GM18520 (cell line): ENCODE measurements around the gene RTP1.
"Not testable (repeated sequence)": the region's sequence is repeated elsewhere in the genome, so short reads cannot be mapped to it uniquely, and the experiment has no call there.

Experiments
- ATAC-seq: cut with Tn5 transposase; IDR thresholded peaks from one replicate; pipeline ENCODE4 v1.9.1; 2021; ENCODE audit not compliant: unreplicated experiment

The RTP1 gene

GRCh38 chr3:187197335-187197649 is at the start of gene RTP1:
Gene RTP1 (plus strand): TSS chr3:187197486. CDS start chr3:187197516, 30 bp downstream.
- no peak for ATAC-seq

- ATAC-seq: no peak
These were observed 47.1 kb upstream of the RTP1 start for GRCh38 chr3:187150186-187150585.

GRCh38 chr3:187150599-187150998 is 46.7 kb upstream of the RTP1 start:
- ATAC-seq: no peak

- no peak for ATAC-seq
These were observed 35.7 kb upstream of the RTP1 start for GRCh38 chr3:187161556-187161955.

GRCh38 chr3:187162265-187162953 is 34.9 kb upstream of the RTP1 start:
- ATAC-seq: no peak

GRCh38 chr3:187165144-187165543 is 32.1 kb upstream of the RTP1 start:
- no peak for ATAC-seq

- no peak for ATAC-seq
These were observed 30.5 kb upstream of the RTP1 start for GRCh38 chr3:187166750-187167149.

GRCh38 chr3:187167777-187168176 is 29.5 kb upstream of the RTP1 start:
- ATAC-seq: no peak

- ATAC-seq: no peak
These were observed 27.9 kb upstream of the RTP1 start for GRCh38 chr3:187169231-187169960.

- ATAC-seq: not testable (repeated sequence)
These were observed 26.4 kb upstream of the RTP1 start for GRCh38 chr3:187170911-187171310.

GRCh38 chr3:187172929-187173328 is 24.4 kb upstream of the RTP1 start:
- no peak for ATAC-seq

- ATAC-seq: no peak
These were observed 15.7 kb upstream of the RTP1 start for GRCh38 chr3:187181454-187182170.

- no peak for ATAC-seq
These were observed 13.9 kb upstream of the RTP1 start for GRCh38 chr3:187183210-187183862.

GRCh38 chr3:187183903-187184302 is 13.4 kb upstream of the RTP1 start:
- ATAC-seq: no peak

GRCh38 chr3:187185759-187186158 is 11.5 kb upstream of the RTP1 start:
- ATAC-seq: no peak

- no peak for ATAC-seq
These were observed 10.9 kb upstream of the RTP1 start for GRCh38 chr3:187186375-187186774.

- no peak for ATAC-seq
These were observed 10.4 kb upstream of the RTP1 start for GRCh38 chr3:187186801-187187421.

- no peak for ATAC-seq
These were observed 8.4 kb upstream of the RTP1 start for GRCh38 chr3:187188931-187189330.

- no peak for ATAC-seq
These were observed 6.0 kb upstream of the RTP1 start for GRCh38 chr3:187191271-187191670.

- ATAC-seq: no peak
These were observed 4.1 kb upstream of the RTP1 start for GRCh38 chr3:187193181-187193580.
